Breast epithelium (tissue), 4 donors: ENCODE data around the gene SERPINA7. TPM values are rescaled to one million over a fixed set of nuclear protein-coding genes. Genes with fewer than 3 reads are reported as not detected.
"Not testable (repeated sequence)": the region's sequence is repeated elsewhere in the genome, so short reads cannot be mapped to it uniquely, and the experiment has no call there.

ENCODE experiments used
- DNase-seq, 2 donors: peaks; one replicate each; pipeline ENCODE4 v3.0.0-alpha.2; 2019; ENCODE audit warnings: low spot score in 2 of 2
- H3K27ac ChIP-seq, 2 donors: fragments of 200-600 bp; sonication (generic) in 1 of 2; one replicate each; pipeline ENCODE4 v1.5.1; 2016 to 2019; ENCODE audit warnings: mild to moderate bottlenecking in 1 of 2
- H3K27me3 ChIP-seq, 2 donors: fragments of 200-600 bp; sonication (generic) in 1 of 2; one replicate each; pipeline versions ENCODE4 v1.5.1 to v1.6.0; 2017 to 2019; ENCODE audit warnings: control low read depth in 1 of 2, mild to moderate bottlenecking in 1 of 2
- H3K36me3 ChIP-seq: fragments of 200-600 bp; one replicate; pipeline ENCODE4 v1.5.1; 2019
- H3K4me1 ChIP-seq, 2 donors: fragments of 200-600 bp; sonication (generic); one replicate each; pipeline ENCODE4 v1.5.1; 2016 to 2019; ENCODE audit warnings: control low read depth in 1 of 2
- H3K4me3 ChIP-seq, 3 donors: fragments of 200-600 bp; sonication (generic); 1 replicate in 2 of 3; 2 replicates in 1 of 3; pipeline ENCODE4 v1.5.1; 2016 to 2019; ENCODE audit warnings: mild to moderate bottlenecking in 3 of 3, moderate library complexity in 2 of 3
- H3K9me3 ChIP-seq, 2 donors: fragments of 200-600 bp; sonication (generic) in 1 of 2; one replicate each; pipeline ENCODE4 v1.5.1; 2016 to 2019; ENCODE audit warnings: control low read depth in 1 of 2
- CTCF ChIP-seq, 3 donors: fragments of 450-650 bp; IDR thresholded peaks; one replicate each; pipeline ENCODE4 v1.5.1; 2016 to 2017; ENCODE audit warnings: antibody characterized with exemption in 3 of 3, mild to moderate bottlenecking in 3 of 3, moderate library complexity in 3 of 3
- POLR2A ChIP-seq: fragments of 450-650 bp; IDR thresholded peaks from one replicate; pipeline ENCODE4 v1.6.1; 2016; ENCODE audit warnings: antibody characterized with exemption, mild to moderate bottlenecking, moderate library complexity
- POLR2AphosphoS5 ChIP-seq, 3 donors: sonication (generic); formaldehyde crosslinking; IDR thresholded peaks; one replicate each; pipeline ENCODE4 v1.6.1; 2017; ENCODE audit warnings: antibody characterized with exemption in 3 of 3
- intact Hi-C: fragments of 100-400 bp; cut with DNase I; formaldehyde crosslinking; loops from one replicate; pipeline ENCODE4 v1.15.1; 2023; ENCODE audit warnings: low total_unique reads
- total RNA-seq, 3 donors: library from RNA; depleted of rRNA; stranded (reverse); fragments of >200 nt; gene quantifications; one replicate each; pipeline ENCODE4 v1.1.0, GENCODE V29; 2016

Gene SERPINA7
- total RNA-seq, 3 donors from 2014 or later, result not detected

GRCh38 chrX:106000203-106000602 is 38.3 kb downstream of the SERPINA7 start:
- Histone ChIP-seq H3K36me3 (no peaks in the 10 kb centered on the region), H3K27ac (no peak overlapping the region), H3K27me3 (peaks cover 0 to 23% of the 10 kb centered on the region in 2 donors), H3K9me3 (no peaks in the 10 kb centered on the region), H3K4me3 (no peak overlapping the region), H3K4me1 (no peaks in the 10 kb centered on the region)
- intact Hi-C loops, result no loop called here
- no peak for DNase-seq
- no peak for TF ChIP-seq POLR2A
- no peak for TF ChIP-seq CTCF (IDR thresholded peaks at IDR 0.05)
- no peak for TF ChIP-seq POLR2AphosphoS5 (IDR thresholded peaks at IDR 0.05)

GRCh38 chrX:105999294-105999693 is 39.2 kb downstream of the SERPINA7 start:
- Histone ChIP-seq H3K27me3 (peaks cover 0 to 15% of the 10 kb centered on the region in 2 donors), H3K36me3 (no peaks in the 10 kb centered on the region), H3K27ac (no peak overlapping the region), H3K4me3 (no peak overlapping the region), H3K4me1 (no peaks in the 10 kb centered on the region), H3K9me3 (no peaks in the 10 kb centered on the region)
- intact Hi-C loops, result loop anchor here (5.0 kb wide), 1 partner anchor 413 kb away; no protein-coding TSS in a partner anchor
- DNase-seq, result no peak
- TF ChIP-seq POLR2AphosphoS5 (IDR thresholded peaks at IDR 0.05) (no peak), POLR2A (no peak), CTCF (IDR thresholded peaks at IDR 0.05) (no peak)

GRCh38 chrX:105988487-105988886 is 50.0 kb downstream of the SERPINA7 start:
- H3K36me3 ChIP-seq, DNase-seq, H3K9me3 ChIP-seq, intact Hi-C loops, H3K4me3 ChIP-seq, H3K27ac ChIP-seq, H3K4me1 ChIP-seq: not testable (repeated sequence)
- peaks cover 0 to 13% of the 10 kb centered on the region in 2 donors for H3K27me3 ChIP-seq

Other genes with a start within 250 kb of the SERPINA7 start
- gene NRK, start 216.2 kb downstream of the SERPINA7 start, total RNA-seq, result 1 to 10 TPM in 1 of 3 donors, under 1 TPM in 2; 0.16 to 2.6 (median 0.66) TPM
- gene PWWP3B, start 129.6 kb upstream of the SERPINA7 start, total RNA-seq, result 10 to 100 TPM in 1 of 3 donors, 1 to 10 TPM in 2; 2.6 to 13.9 (median 7.0) TPM